OCI-LY1 (cell line): ENCODE measurements around the gene CENPO.

Experiments used
- H2AFZ ChIP-seq: fragments of 200-600 bp; sonication (generic), shearing (Covaris generic); 2 replicates; pipeline ENCODE4 v1.6.0; 2014; ENCODE audit warnings: antibody characterized with exemption, mild to moderate bottlenecking, low read length
- H3F3A ChIP-seq: fragments of 200-600 bp; sonication (generic), shearing (Covaris generic); 2 replicates; pipeline ENCODE4 v1.6.0; 2014; ENCODE audit warnings: mild to moderate bottlenecking, antibody characterized with exemption, low read length, moderate library complexity; ENCODE audit not compliant: insufficient read depth
- H3K27ac ChIP-seq: fragments of 200-600 bp; sonication (generic); 2 replicates; pipeline ENCODE4 v1.5.1; 2014; ENCODE audit warnings: low read length, mixed run types, mild to moderate bottlenecking, low read depth; ENCODE audit not compliant: poor library complexity, severe bottlenecking
- H3K27me3 ChIP-seq: fragments of 200-600 bp; sonication (generic); 2 replicates; pipeline ENCODE4 v1.6.0; 2014; ENCODE audit warnings: antibody characterized with exemption, mild to moderate bottlenecking, low read length, moderate library complexity; ENCODE audit not compliant: insufficient read depth
- H3K36me3 ChIP-seq: fragments of 200-600 bp; sonication (generic); 2 replicates; pipeline ENCODE4 v1.6.1; 2014; ENCODE audit warnings: mild to moderate bottlenecking, antibody characterized with exemption, low read length, moderate library complexity, mixed read lengths; ENCODE audit not compliant: insufficient read depth
- H3K4me1 ChIP-seq: fragments of 200-600 bp; sonication (generic); 2 replicates; pipeline ENCODE4 v1.5.1; 2014; ENCODE audit warnings: mild to moderate bottlenecking, low read length, moderate library complexity; ENCODE audit not compliant: insufficient read depth, severe bottlenecking
- H3K4me2 ChIP-seq: fragments of 200-600 bp; sonication (generic), shearing (Covaris generic); 2 replicates; pipeline ENCODE4 v1.6.1; 2014; ENCODE audit warnings: low read length
- H3K4me3 ChIP-seq: fragments of 200-600 bp; sonication (generic); 2 replicates; pipeline ENCODE4 v1.5.1; 2014; ENCODE audit warnings: low read length, low read depth, mild to moderate bottlenecking, mixed read lengths; ENCODE audit not compliant: poor library complexity, severe bottlenecking
- H3K79me2 ChIP-seq: fragments of 200-600 bp; shearing (Covaris generic); 2 replicates; pipeline ENCODE4 v1.6.1; 2016; ENCODE audit warnings: mixed run types, low read length, mixed read lengths; ENCODE audit not compliant: insufficient read depth
- H3K9ac ChIP-seq: fragments of 200-600 bp; sonication (generic), shearing (Covaris generic); 2 replicates; pipeline ENCODE4 v1.6.1; 2014; ENCODE audit warnings: mild to moderate bottlenecking, low read length, mixed read lengths
- H3K9me2 ChIP-seq: fragments of 200-600 bp; sonication (generic), shearing (Covaris generic); 2 replicates; pipeline ENCODE4 v1.6.1; 2014; ENCODE audit warnings: low read depth, mild to moderate bottlenecking, low read length, mixed read lengths
- H3K9me3 ChIP-seq: fragments of 200-600 bp; shearing (Covaris generic); 2 replicates; pipeline ENCODE4 v1.6.1; 2014; ENCODE audit warnings: low read length, mixed read lengths
- H4K20me1 ChIP-seq: fragments of 200-600 bp; sonication (generic), shearing (Covaris generic); 2 replicates; pipeline ENCODE4 v1.6.0; 2016; ENCODE audit warnings: mild to moderate bottlenecking, low read length; ENCODE audit not compliant: insufficient read depth
- CTCF ChIP-seq: fragments of 200-600 bp; sonication (generic), shearing (Covaris generic); IDR thresholded peaks from 2 replicates; pipeline ENCODE4 v1.5.1; 2017; ENCODE audit warnings: mild to moderate bottlenecking, antibody characterized with exemption, low read length, moderate library complexity, mixed read lengths
- EZH2 ChIP-seq: fragments of 200-600 bp; sonication (generic), shearing (Covaris generic); IDR thresholded peaks from 2 replicates; pipeline ENCODE4 v1.8.0; 2017; ENCODE audit warnings: borderline replicate concordance, mixed run types, mild to moderate bottlenecking, antibody characterized with exemption, low read length, moderate library complexity, mixed read lengths

Gene CENPO

GRCh38 chr2:24831221-24832072 is 38.2 kb downstream of the CENPO start:
- no peaks in the 10 kb centered on the region for H3K9me3 ChIP-seq
- no peaks in the 10 kb centered on the region for H3F3A ChIP-seq
- H3K9ac ChIP-seq, result no peak overlapping the region
- peaks cover 45% of the 10 kb centered on the region; the same call in 1 of the 2 replicates for H3K36me3 ChIP-seq
- H3K4me2 ChIP-seq, result no peak overlapping the region
- H4K20me1 ChIP-seq, result no peaks in the 10 kb centered on the region
- no peaks in the 10 kb centered on the region for H3K9me2 ChIP-seq
- TF ChIP-seq CTCF, result no peak
- TF ChIP-seq EZH2, result no peak
- no peak overlapping the region for H3K4me3 ChIP-seq
- no peaks in the 10 kb centered on the region for H3K79me2 ChIP-seq
- peaks cover 20% of the 10 kb centered on the region for H3K4me1 ChIP-seq
- H3K27ac ChIP-seq, result no peak overlapping the region
- no peaks in the 10 kb centered on the region for H3K27me3 ChIP-seq
- no peak overlapping the region for H2AFZ ChIP-seq

DNA sequence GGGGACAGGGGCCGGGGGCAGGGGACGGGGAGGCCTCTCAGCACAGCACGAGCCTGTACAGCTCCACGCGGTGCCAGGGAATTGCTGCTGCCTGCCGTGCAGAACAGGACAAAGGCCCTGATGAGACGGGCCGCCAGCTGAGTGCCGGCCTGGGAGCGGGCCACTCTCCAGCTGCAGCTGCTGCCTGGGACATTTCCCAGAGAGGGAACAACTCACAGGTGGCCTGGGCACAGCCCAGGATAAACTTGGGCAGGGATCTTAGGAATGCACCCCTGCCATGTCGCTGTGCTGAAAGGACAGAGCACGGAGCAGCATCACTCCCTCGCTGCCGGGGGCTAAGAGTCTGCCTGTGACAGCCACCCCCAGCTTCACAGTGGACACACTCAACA is 38.8 kb downstream of the CENPO start:
- Histone ChIP-seq H4K20me1 (no peaks in the 10 kb centered on the region), H3K27ac (no peak overlapping the region), H3K9me2 (no peaks in the 10 kb centered on the region), H3K4me3 (no peak overlapping the region), H3K27me3 (no peaks in the 10 kb centered on the region), H3K36me3 (peaks cover 46% of the 10 kb centered on the region), H3K79me2 (no peaks in the 10 kb centered on the region), H2AFZ (no peak overlapping the region), H3K4me1 (peaks cover 14% of the 10 kb centered on the region), H3K9me3 (no peaks in the 10 kb centered on the region), H3K9ac (no peak overlapping the region), H3F3A (no peaks in the 10 kb centered on the region), H3K4me2 (no peak overlapping the region)
- TF ChIP-seq CTCF (no peak), EZH2 (no peak)

DNA sequence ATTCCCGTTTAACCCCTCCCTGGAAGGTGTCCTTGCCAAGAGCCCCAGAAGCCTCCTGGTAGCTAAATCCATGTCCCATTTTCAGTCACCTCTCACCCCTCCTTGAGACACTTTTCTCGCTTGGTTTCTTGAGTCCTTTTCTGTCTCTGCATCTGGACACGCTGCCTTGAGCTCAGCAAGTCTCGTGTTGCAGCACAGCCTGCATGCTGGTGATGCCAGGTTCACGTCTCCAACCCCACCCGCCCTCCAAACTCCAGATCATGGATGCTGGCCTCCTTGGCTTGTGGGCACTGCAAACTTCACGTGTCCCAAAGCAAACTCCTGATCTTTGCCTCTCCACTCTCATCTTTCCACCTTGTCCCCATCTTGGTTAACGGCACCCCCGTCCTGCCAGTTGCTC is 39.3 kb downstream of the CENPO start:
- Histone ChIP-seq H3K4me1 (peaks cover 9% of the 10 kb centered on the region), H2AFZ (no peak overlapping the region), H3K9me2 (no peaks in the 10 kb centered on the region), H3K9ac (no peak overlapping the region), H3F3A (no peaks in the 10 kb centered on the region), H3K4me2 (no peak overlapping the region), H3K4me3 (no peak overlapping the region), H3K9me3 (no peaks in the 10 kb centered on the region), H3K79me2 (no peaks in the 10 kb centered on the region), H3K27me3 (no peaks in the 10 kb centered on the region), H3K36me3 (peaks cover 50% of the 10 kb centered on the region), H3K27ac (no peak overlapping the region), H4K20me1 (no peaks in the 10 kb centered on the region)
- TF ChIP-seq CTCF, result no peak
- TF ChIP-seq EZH2, result no peak
